Neuronal stem cell (in vitro differentiated cells): ENCODE results near the gene LEPR.
A peak's percentile ranks its signal among the peaks of the same experiment; 100 is the strongest.

ENCODE experiments used
- DNase-seq: peaks from one replicate; pipeline ENCODE4 v3.0.0-alpha.2; 2013; ENCODE audit warnings: low spot score
- H2AFZ ChIP-seq: one replicate; pipeline ENCODE4 v1.6.1; 2013; ENCODE audit warnings: mild to moderate bottlenecking, low read length, inconsistent platforms
- H2AK5ac ChIP-seq: 2 replicates; pipeline ENCODE4 v1.6.1; 2013; ENCODE audit warnings: low read depth, mild to moderate bottlenecking, inconsistent platforms, low read length, moderate library complexity, mixed read lengths
- H2BK120ac ChIP-seq: 2 replicates; pipeline ENCODE4 v1.6.1; 2013; ENCODE audit warnings: low read depth, mild to moderate bottlenecking, inconsistent platforms, low read length, moderate library complexity, mixed read lengths
- H2BK12ac ChIP-seq: one replicate; pipeline ENCODE4 v1.6.1; 2013; ENCODE audit warnings: low read length, inconsistent platforms
- H2BK15ac ChIP-seq: 2 replicates; pipeline ENCODE4 v1.6.1; 2013; ENCODE audit warnings: mild to moderate bottlenecking, low read length, inconsistent platforms, mixed read lengths
- H2BK5ac ChIP-seq: one replicate; pipeline ENCODE4 v1.6.1; 2013; ENCODE audit warnings: inconsistent platforms, mild to moderate bottlenecking, low read length, moderate library complexity
- H3K14ac ChIP-seq: one replicate; pipeline ENCODE4 v1.6.1; 2013; ENCODE audit warnings: low read length, inconsistent platforms
- H3K18ac ChIP-seq: 2 replicates; pipeline ENCODE4 v1.6.1; 2013; ENCODE audit warnings: low read length, inconsistent platforms
- H3K23ac ChIP-seq: 2 replicates; pipeline ENCODE4 v1.6.1; 2013; ENCODE audit warnings: low read depth, mild to moderate bottlenecking, mixed read lengths, low read length, inconsistent platforms; ENCODE audit not compliant: poor library complexity
- H3K27ac ChIP-seq: replicated peaks from 3 replicates; pipeline ENCODE4 v1.5.1; 2013; ENCODE audit warnings: low read length, inconsistent platforms
- H3K27me3 ChIP-seq, 3 experiments: 2 replicates each; pipeline ENCODE4 v1.6.1; 2013; ENCODE audit warnings: low read length in 3 of 3, mild to moderate bottlenecking in 2 of 3, inconsistent platforms in 1 of 3, low read depth in 1 of 3, mixed read lengths in 1 of 3, moderate library complexity in 1 of 3; ENCODE audit not compliant: control insufficient read depth in 3 of 3, insufficient read depth in 3 of 3
- H3K36me3 ChIP-seq, 2 donors: replicated peaks in 1 of 2; 2 replicates each; pipeline ENCODE4 v1.6.1; 2013; ENCODE audit warnings: low read length in 2 of 2; ENCODE audit not compliant: control insufficient read depth in 2 of 2, insufficient read depth in 2 of 2
- H3K4ac ChIP-seq: 2 replicates; pipeline ENCODE4 v1.6.1; 2013; ENCODE audit warnings: inconsistent platforms, mild to moderate bottlenecking, low read length, moderate library complexity
- H3K4me1 ChIP-seq, 2 donors: 1 replicate in 1 of 2; 2 replicates in 1 of 2; pipeline ENCODE4 v1.6.1; 2013; ENCODE audit warnings: low read length in 2 of 2, low read depth in 1 of 2; ENCODE audit not compliant: control insufficient read depth in 2 of 2, insufficient read depth in 1 of 2
- H3K4me2 ChIP-seq: one replicate; pipeline ENCODE4 v1.6.1; 2013; ENCODE audit warnings: mild to moderate bottlenecking, low read length, inconsistent platforms; ENCODE audit not compliant: insufficient read depth, poor library complexity, severe bottlenecking
- H3K4me3 ChIP-seq, 2 donors: 2 replicates each; pipeline ENCODE4 v1.5.1; 2013; ENCODE audit warnings: low read length in 2 of 2, mild to moderate bottlenecking in 2 of 2, inconsistent platforms in 1 of 2, moderate library complexity in 1 of 2
- H3K79me1 ChIP-seq: one replicate; pipeline ENCODE4 v1.6.1; 2013; ENCODE audit warnings: low read depth, mild to moderate bottlenecking, inconsistent platforms, low read length, moderate library complexity
- H3K9ac ChIP-seq: one replicate; pipeline ENCODE4 v1.6.1; 2013; ENCODE audit warnings: mild to moderate bottlenecking, low read depth, low read length, inconsistent platforms; ENCODE audit not compliant: poor library complexity
- H3K9me3 ChIP-seq, 2 donors: replicated peaks in 1 of 2; 2 replicates each; pipeline versions ENCODE3 to v1.6.1; 2013; ENCODE audit warnings: low read length in 2 of 2, mild to moderate bottlenecking in 2 of 2, inconsistent platforms in 1 of 2, low read depth in 1 of 2, mixed read lengths in 1 of 2, moderate library complexity in 1 of 2; ENCODE audit not compliant: control insufficient read depth in 2 of 2, insufficient read depth in 1 of 2
- H4K8ac ChIP-seq: one replicate; pipeline ENCODE4 v1.6.1; 2013; ENCODE audit warnings: low read depth, mild to moderate bottlenecking, inconsistent platforms, low read length, moderate library complexity
- H4K91ac ChIP-seq: one replicate; pipeline ENCODE4 v1.6.1; 2013; ENCODE audit warnings: low read length, low read depth, mild to moderate bottlenecking, inconsistent platforms; ENCODE audit not compliant: poor library complexity
- WGBS, 2 donors: extraction: QIAGEN DNeasy Blood & Tissue Kit; methylation state at CpG; one replicate each; pipeline ENCODE4 v1.1.7; 2013; ENCODE audit warnings: missing lambda C conversion rate in 2 of 2, mixed read lengths in 1 of 2; ENCODE audit not compliant: insufficient read length in 2 of 2, insufficient replicate concordance in 1 of 2; ENCODE audit errors: extremely low coverage in 2 of 2; 5-methylcytosine and 5-hydroxymethylcytosine counted together

The LEPR gene

DNA sequence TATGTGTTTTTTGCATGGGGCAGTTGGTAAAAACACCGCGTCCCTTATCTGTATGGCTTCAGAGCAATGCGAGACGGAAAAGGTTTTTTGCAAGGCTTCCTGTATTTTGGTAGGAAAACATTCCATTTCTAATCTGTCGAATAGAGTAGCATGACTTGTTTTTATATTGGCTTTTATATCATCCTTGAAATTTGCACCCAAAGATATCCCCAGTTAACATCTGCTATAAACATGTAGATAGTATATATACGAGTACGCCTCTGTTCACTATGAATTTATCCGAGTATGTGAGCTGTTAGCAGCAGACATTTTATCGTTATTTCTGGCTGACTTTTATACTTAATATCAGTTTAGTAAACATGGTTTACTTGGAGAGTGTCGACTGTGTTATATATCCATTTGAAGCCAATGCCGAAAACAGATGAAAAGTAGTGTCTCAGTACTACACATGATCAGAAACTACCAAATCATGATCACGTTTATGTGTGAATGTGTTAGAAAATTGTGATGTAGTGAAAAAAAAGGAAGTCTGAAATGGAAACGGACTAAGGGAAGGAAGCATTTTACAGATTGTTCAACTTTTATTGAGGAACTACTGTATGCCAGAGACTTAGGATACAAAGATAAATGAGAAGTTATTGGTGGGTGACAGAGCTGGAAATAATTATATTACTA lies 1.0 kb downstream of the LEPR start:
- H3K18ac ChIP-seq: no peak overlapping the region
- no peak overlapping the region for H3K23ac ChIP-seq
- peak overlapping the region; percentile 98 for H3K27ac ChIP-seq
- H2BK120ac ChIP-seq: no peak overlapping the region
- H2BK12ac ChIP-seq: no peak overlapping the region
- peaks cover 5% of the 10 kb centered on the region for H3K79me1 ChIP-seq
- H4K8ac ChIP-seq: no peak overlapping the region
- no peak overlapping the region for H2AK5ac ChIP-seq
- no peak overlapping the region for H3K4ac ChIP-seq
- no peak overlapping the region for H3K9ac ChIP-seq
- H3K9me3 ChIP-seq: peaks cover 0 to 3% of the 10 kb centered on the region in 2 donors
- no peak for DNase-seq
- WGBS, 2 donors: 100% methylated on average over 1 of the region's 13 CpGs
- no peak overlapping the region for H2BK15ac ChIP-seq
- H3K4me3 ChIP-seq: peak overlapping the region; percentile 94 to 96
- peaks cover 0 to 19% (median 0%) of the 10 kb centered on the region in 3 experiments for H3K27me3 ChIP-seq
- peaks cover 2 to 5% of the 10 kb centered on the region in 2 donors for H3K4me1 ChIP-seq
- H3K14ac ChIP-seq: no peak overlapping the region
- H3K4me2 ChIP-seq: peak overlapping the region; percentile 55
- no peak overlapping the region for H4K91ac ChIP-seq
- peaks cover 2 to 18% of the 10 kb centered on the region in 2 donors for H3K36me3 ChIP-seq
- H2AFZ ChIP-seq: peak overlapping the region; percentile 97
- no peak overlapping the region for H2BK5ac ChIP-seq

- Histone ChIP-seq H2AK5ac (no peak overlapping the region), H3K9ac (no peak overlapping the region), H3K79me1 (peaks cover 5% of the 10 kb centered on the region), H2AFZ (no peak overlapping the region), H4K8ac (no peak overlapping the region), H3K18ac (no peak overlapping the region), H3K27me3 (peaks cover 0 to 15% (median 0%) of the 10 kb centered on the region in 3 experiments), H3K4me1 (peaks cover 2 to 5% of the 10 kb centered on the region in 2 donors), H3K36me3 (peaks cover 2 to 27% of the 10 kb centered on the region in 2 donors), H3K9me3 (peaks cover 0 to 3% of the 10 kb centered on the region in 2 donors), H2BK15ac (no peak overlapping the region), H3K4me3 (peak overlapping the region in 1 of 2 donors; percentile 94), H2BK120ac (no peak overlapping the region), H3K4ac (no peak overlapping the region), H2BK12ac (no peak overlapping the region), H3K4me2 (no peak overlapping the region), H4K91ac (no peak overlapping the region), H2BK5ac (no peak overlapping the region), H3K27ac (no peak overlapping the region), H3K14ac (no peak overlapping the region), H3K23ac (no peak overlapping the region)
- WGBS, 2 donors: no CpG with 5 or more reads among the region's 12 CpGs
- DNase-seq: no peak
Measured at GRCh38 chr1:65422241-65423203, 2.1 kb downstream of the LEPR start.

GRCh38 chr1:65423884-65424572 lies 3.6 kb downstream of the LEPR start:
- Histone ChIP-seq H3K14ac (no peak overlapping the region), H3K27ac (no peak overlapping the region), H3K4me2 (no peak overlapping the region), H3K23ac (no peak overlapping the region), H3K36me3 (peaks cover 2 to 41% of the 10 kb centered on the region in 2 donors), H3K79me1 (peaks cover 5% of the 10 kb centered on the region), H4K8ac (no peak overlapping the region), H3K18ac (no peak overlapping the region), H2BK12ac (no peak overlapping the region), H4K91ac (no peak overlapping the region), H2BK120ac (no peak overlapping the region), H3K4ac (no peak overlapping the region), H3K4me3 (no peak overlapping the region), H2BK5ac (no peak overlapping the region), H3K4me1 (peaks cover 4 to 5% of the 10 kb centered on the region in 2 donors), H2AFZ (no peak overlapping the region), H2BK15ac (no peak overlapping the region), H3K9ac (no peak overlapping the region), H3K27me3 (peaks cover 0 to 1% (median 0%) of the 10 kb centered on the region in 3 experiments), H2AK5ac (no peak overlapping the region), H3K9me3 (no peaks in the 10 kb centered on the region)
- WGBS, 2 donors: no CpG with 5 or more reads among the region's 2 CpGs
- DNase-seq: no peak
